ENCODE results near the gene MS4A4A. TPM values are rescaled to one million over a fixed set of nuclear protein-coding genes. Genes with fewer than 3 reads are reported as not detected.

The MS4A4A gene
- total and polyA plus RNA-seq, 2 donors (not counting 1 experiment from before 2014, with no cell fraction given): 0.72 to 0.99 TPM

DNA sequence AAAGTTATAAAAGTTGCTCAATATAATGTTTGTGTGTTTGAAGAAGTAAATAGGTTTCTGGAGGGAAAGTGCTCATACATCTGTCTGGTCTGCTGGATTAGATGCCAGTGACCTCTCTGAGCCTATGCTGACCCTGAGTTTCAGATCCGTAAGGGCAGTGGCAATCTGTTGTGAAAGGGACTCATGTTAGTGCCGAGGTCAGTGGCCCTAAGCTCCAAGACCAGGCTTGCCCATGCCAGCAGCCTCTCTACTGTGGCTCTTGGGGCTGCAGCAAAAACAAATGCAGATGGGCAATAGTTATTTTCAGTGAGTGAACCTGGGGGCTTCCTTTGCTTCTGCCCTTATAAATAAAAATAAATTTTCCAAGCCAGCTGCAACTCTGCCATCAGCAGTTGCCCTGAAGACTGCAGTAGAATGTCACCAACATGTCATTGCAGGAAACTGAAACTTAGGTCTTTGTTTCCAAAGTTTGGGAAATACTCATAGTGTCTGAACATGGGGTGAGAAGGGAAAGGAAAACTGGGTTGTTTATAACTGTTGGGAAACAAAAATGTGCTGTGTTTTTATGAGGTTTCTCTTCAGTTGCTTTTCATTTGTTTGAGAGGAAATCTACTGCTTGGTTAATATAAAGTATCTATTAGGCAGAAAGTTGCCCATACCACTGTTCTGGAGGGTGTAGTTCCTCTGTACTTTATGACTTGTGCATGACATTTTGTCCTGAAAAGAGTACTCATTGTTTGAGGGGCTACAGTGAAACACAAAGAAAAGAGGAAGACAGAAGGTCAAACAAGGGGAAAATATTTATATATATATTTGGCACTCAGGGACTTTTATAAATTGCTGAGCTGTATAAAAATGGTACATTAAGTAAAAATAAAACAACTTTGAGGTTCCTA, 28.0 kb upstream of the MS4A4A start:
- Mint-ChIP-seq H3K27ac (no peak overlapping the region), H3K4me3 (no peak overlapping the region), H3K4me1 (peaks cover 2% of the 10 kb centered on the region), H3K27me3 (peaks cover 4% of the 10 kb centered on the region), H3K9me3 (ENCODE audit: insufficient read depth) (no peaks in the 10 kb centered on the region)
- intact Hi-C loops (cut with micrococcal nuclease): no loop called here
- no peak overlapping the region for H2AFZ ChIP-seq (ENCODE audit: insufficient read depth, low read depth, low read length, poor library complexity, severe bottlenecking)
- peaks cover 2 to 20% (median 18%) of the 10 kb centered on the region in 3 donors for H3K9me3 ChIP-seq (ENCODE audit: control extremely low read depth in 1 of 3, control insufficient read depth in 2 of 3, insufficient read depth in 1 of 3, low read length in 2 of 3)
- no peak overlapping the region for H3K9ac ChIP-seq (ENCODE audit: low read length)
- H3K27me3 ChIP-seq (replicated peaks in 1 of 4; ENCODE audit: control extremely low read depth in 1 of 4, control insufficient read depth in 3 of 4, insufficient read depth in 4 of 4, low read length in 3 of 4): peaks cover 0 to 4% (median 1%) of the 10 kb centered on the region in 4 experiments
- peaks cover 0 to 6% of the 10 kb centered on the region in 2 donors for H3K4me1 ChIP-seq (ENCODE audit: control insufficient read depth in 2 of 2, insufficient read depth in 2 of 2, low read length in 2 of 2)
- ATAC-seq (ENCODE audit: low read depth) (no peak), DNase-seq (no peak)
- 79% methylated on average over 2 of the region's 2 CpGs for WGBS (ENCODE audit: insufficient coverage)
- CTCF ChIA-PET: interaction anchor here (2.0 kb wide), 1 partner anchor 83 kb away, joined by 6 read pairs; no protein-coding TSS in a partner anchor
- no peaks in the 10 kb centered on the region for H3K79me2 ChIP-seq (ENCODE audit: control insufficient read depth, insufficient read depth, low read length)
- H4K20me1 ChIP-seq (ENCODE audit: control insufficient read depth, insufficient read depth, low read length, poor library complexity, severe bottlenecking): no peaks in the 10 kb centered on the region
- POLR2A ChIA-PET: no interaction called here
- TF ChIP-seq, protein P1, sequence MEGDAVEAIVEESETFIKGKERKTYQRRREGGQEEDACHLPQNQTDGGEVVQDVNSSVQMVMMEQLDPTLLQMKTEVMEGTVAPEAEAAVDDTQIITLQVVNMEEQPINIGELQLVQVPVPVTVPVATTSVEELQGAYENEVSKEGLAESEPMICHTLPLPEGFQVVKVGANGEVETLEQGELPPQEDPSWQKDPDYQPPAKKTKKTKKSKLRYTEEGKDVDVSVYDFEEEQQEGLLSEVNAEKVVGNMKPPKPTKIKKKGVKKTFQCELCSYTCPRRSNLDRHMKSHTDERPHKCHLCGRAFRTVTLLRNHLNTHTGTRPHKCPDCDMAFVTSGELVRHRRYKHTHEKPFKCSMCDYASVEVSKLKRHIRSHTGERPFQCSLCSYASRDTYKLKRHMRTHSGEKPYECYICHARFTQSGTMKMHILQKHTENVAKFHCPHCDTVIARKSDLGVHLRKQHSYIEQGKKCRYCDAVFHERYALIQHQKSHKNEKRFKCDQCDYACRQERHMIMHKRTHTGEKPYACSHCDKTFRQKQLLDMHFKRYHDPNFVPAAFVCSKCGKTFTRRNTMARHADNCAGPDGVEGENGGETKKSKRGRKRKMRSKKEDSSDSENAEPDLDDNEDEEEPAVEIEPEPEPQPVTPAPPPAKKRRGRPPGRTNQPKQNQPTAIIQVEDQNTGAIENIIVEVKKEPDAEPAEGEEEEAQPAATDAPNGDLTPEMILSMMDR (IDR thresholded peaks at IDR 0.05): no peak
- TF ChIP-seq EZH2 (IDR thresholded peaks at IDR 0.05; ENCODE audit: borderline replicate concordance, insufficient read depth, low read depth, low read length, poor library complexity, severe bottlenecking): no peak
- H3K36me3 ChIP-seq (replicated peaks in 1 of 2; ENCODE audit: control extremely low read depth in 1 of 2, control insufficient read depth in 1 of 2, extremely low read depth in 1 of 2, insufficient read depth in 2 of 2, low read length in 1 of 2): no peaks in the 10 kb centered on the region
- no peak overlapping the region for H3K27ac ChIP-seq (ENCODE audit: low read length in 2 of 2)
- no peak overlapping the region for H3K4me2 ChIP-seq (replicated peaks; ENCODE audit: low read depth, low read length, poor library complexity, severe bottlenecking)
- H3K4me3 ChIP-seq (ENCODE audit: control extremely low read depth in 1 of 5, extremely low read depth in 1 of 5, insufficient read depth in 1 of 5, low read depth in 2 of 5, low read length in 4 of 5): no peak overlapping the region
